ENCODE results near the gene TMEM238.
"Not testable (repeated sequence)": the region's sequence is repeated elsewhere in the genome, so short reads cannot be mapped to it uniquely, and the experiment has no call there.

The TMEM238 gene

DNA sequence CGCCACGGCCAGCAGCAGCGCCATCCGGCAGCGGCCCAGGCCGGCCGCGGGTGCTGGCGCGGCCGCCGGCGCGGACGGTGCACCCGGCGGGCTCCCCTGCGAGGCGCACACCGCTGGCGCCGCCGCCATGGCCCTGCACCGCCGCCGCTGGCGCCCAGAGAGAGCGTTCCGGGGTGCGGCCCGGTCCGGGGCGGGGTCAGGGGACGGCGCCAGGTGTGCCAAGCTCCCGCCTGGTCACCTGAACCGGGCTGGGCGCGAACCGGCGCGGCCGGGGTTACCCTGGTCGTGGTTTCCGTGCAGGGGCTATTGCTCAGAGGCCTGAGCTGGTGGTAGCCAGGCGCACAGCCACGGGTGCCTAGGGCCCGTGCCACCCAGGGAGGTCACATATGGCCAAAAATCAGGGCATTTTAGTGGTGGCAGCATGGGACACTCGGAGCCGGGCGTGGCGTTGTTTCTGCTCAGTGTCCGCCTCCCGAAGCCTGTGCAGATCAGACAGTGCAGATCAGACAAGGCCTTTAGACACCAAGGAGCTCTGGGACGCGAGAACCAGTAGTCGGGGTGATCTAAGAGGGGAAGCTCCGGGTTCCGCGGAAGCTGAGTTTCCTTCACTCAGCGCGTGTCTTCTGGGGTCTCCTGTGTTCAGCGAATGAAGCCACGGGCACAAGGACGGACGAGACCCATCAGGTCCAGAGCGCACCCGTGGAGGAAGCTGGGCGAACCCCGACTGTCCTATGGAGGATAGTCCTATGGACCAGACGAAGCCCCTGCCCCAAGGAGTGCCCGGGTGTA, at the start of gene TMEM238:
Gene TMEM238, minus strand, starts transcription at position 162 of the 789 bp plus-strand sequence. Its CDS starts 33 bp downstream, at position 129.
- no peak for DNase-seq (ENCODE audit: low read depth)

GRCh38 chr19:55433292-55433691, 49.2 kb upstream of the TMEM238 start:
- DNase-seq (ENCODE audit: low read depth): no peak

- DNase-seq (ENCODE audit: low read depth): no peak
Measured at GRCh38 chr19:55432241-55432959, 48.3 kb upstream of the TMEM238 start.

GRCh38 chr19:55431183-55431582, 47.1 kb upstream of the TMEM238 start:
- DNase-seq (ENCODE audit: low read depth): no peak

GRCh38 chr19:55426042-55426441, 42.0 kb upstream of the TMEM238 start:
- DNase-seq (ENCODE audit: low read depth): no peak

DNA sequence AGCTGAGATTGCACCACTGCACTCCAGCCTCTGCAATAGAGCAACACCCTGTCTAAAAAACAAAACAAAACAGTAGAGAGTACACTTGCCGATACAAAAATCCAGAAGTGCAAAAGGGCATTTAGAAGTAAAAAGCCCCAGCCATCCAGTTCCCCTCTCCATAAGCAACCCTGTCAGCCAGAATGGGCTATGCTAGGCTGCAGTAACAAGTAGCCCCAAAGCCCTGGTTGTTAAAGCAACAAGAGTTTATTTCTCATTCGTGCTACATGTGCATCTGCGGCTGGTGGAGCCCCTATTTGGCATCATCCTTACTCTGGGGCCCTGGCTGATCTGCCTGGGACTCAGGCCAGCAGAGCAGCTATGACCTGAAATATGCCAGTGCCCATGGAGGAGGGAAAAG, 40.4 kb upstream of the TMEM238 start:
- DNase-seq (ENCODE audit: low read depth): no peak

DNA sequence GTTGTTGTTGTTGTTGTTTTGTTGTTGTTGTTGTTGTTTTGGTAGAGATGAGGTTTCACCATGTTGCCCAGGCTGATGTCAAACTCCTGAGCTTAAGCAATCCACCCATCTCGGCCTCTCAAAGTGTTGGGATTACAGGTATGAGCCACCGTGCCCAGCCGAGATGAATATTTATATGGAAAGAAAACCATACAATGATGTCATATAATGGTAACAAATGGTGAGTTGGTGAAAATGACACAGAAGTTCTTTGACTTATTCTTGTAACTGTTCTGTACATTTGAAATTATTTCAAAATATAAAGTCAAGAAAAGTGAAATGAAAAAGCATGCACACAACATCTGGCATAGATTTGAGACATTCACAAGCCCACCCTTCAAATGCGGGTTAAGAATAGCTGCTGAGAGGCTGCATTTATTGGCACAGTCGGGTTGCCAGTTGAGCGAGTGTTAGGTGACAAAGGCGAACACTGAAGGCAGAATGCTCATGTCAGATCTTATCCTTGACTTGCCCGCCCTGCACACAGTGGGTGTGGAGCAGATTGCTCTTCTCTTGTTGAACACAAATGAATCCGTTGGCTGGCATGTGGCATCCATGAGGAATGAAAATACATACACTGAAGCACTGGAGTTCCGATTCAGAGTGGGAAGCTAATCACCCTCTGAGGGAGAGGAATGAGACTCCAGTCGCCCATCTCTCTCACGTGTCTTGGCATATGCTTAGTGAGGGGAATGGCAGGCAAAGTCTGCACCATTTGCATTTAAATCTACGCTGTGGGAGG, 39.3 kb upstream of the TMEM238 start:
- DNase-seq (ENCODE audit: low read depth): no peak

DNA sequence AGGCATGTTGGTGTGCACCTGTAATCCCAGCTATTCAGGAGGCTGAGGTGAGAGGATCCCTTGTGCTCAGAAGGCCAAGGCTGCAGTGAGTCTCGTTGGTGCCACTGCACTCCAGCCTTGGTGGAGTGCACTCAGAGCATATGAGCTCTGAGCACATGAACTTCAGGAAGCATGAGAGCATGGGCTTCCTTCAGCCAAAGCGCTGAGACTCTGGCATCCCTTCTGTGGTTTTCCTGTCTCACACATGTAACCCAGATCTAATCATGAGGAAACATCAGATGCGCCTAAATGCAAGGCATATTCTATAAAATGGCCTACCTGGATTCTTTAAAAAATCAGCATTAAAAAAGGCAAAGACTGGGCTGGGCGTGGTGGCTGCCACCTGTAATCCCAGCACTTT, 37.2 kb upstream of the TMEM238 start:
- not testable (repeated sequence) for DNase-seq (ENCODE audit: low read depth)

DNA sequence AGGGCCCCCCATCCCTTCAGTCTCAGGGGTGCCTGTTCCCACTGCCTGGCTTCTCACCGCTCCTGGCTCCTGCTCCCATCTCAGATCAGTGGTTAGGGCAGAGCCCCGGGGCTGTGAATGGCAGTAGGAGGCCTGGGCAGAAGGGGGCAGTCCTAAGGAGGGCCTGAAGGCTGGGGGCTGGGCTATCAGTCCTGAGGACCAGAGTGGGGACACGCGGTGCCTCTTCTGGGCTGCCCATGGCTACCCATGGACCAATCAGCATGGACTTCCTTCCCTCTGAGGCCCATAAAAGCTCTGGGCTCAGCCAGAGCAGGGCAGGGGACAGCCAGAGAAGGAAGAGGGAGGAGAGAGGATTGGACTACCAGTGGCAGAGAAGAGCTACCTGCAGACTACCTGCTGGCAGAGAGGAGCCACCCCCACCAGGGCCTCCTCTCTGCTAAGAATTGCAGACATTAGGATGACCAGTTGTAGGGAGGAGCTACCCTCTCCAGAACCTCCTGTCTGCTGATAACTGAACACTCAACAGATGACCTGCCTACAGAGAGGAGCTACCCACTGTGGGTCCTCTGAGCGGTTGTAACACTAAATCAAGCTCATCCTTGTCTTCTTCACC, 35.6 kb upstream of the TMEM238 start:
- no peak for DNase-seq (ENCODE audit: low read depth)

DNA sequence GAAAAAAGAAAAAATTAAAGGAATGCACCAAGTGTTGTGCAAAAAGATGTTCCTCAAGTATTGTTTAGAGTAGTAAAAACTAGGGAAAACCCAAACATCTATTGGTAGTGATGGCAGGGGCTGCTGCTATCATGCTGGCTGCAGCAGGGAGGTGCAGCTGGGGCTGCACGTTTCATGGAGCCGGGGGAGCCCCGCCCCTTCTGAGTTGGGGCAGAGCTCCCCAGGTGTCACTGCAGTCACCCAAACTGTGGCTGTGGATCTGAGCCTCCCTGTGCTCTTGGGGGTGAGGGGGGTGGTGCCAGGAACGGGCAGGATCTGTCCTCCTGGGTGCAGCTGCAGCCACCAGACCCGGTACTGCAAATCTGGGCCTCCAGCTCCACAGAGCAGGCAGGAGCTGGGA, 35.0 kb upstream of the TMEM238 start:
- no peak for DNase-seq (ENCODE audit: low read depth)

DNA sequence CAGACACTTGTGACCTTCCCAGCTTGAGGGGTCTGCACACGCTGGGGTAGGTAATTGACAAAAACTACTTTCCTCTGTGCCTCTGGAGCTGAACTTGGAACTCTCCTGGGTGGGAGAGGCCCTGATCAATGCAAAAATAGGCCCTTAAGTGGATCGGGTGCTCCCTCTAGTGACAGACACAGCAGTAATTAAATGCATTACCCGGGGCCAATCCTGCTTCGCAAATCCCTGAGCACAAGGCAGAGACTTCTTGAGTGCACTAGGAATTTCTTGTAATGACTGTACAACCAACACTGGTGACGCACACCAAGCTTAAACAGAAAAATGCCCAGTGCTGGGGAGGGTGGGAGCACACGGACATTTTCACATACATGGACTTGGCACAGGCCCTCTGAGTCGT, 34.1 kb upstream of the TMEM238 start:
- peak; percentile 24 for DNase-seq (ENCODE audit: low read depth)

GRCh38 chr19:55410168-55410567, 26.1 kb upstream of the TMEM238 start:
- DNase-seq (ENCODE audit: low read depth): no peak

GRCh38 chr19:55409179-55409578, 25.1 kb upstream of the TMEM238 start:
- not testable (repeated sequence) for DNase-seq (ENCODE audit: low read depth)

GRCh38 chr19:55408533-55408872, 24.4 kb upstream of the TMEM238 start:
- DNase-seq (ENCODE audit: low read depth): no peak

DNA sequence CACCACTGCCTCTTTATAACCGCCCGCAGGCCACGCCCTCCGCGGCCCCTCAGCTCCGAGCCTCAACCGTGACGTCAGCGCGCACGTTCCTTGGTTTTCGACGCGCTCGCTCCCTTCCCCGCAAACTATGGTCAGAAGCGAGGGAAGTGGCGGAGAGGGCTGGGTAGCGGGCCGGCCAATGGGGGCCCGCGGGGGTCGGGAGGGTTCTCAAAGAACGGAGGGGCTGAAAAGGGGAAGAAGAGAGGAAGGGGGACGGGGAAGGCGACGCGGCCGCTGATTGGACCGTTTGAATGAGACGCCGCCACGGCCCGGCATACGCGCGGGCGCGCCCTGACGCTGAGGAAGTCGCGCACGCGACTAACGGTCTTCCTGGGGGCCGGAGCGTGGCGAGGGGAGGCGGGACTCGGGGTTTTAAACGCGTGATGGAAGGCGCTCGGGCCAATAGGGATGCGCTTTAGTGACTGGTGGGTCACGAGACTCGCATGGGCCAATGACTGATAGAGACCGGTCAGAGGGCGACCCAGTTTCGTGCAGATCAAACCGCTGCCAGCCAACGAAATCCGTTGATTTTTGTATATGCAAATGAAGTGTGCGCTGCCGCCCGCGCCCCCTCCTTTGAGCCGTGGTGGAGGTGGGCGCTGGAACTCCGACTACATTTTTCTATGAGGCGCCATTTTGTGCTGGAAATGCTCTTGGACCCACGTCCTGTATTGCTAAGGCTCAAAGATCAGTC, 23.9 kb upstream of the TMEM238 start:
- peak; percentile 94 for DNase-seq (ENCODE audit: low read depth)

- DNase-seq (ENCODE audit: low read depth): not testable (repeated sequence)
Measured at GRCh38 chr19:55407550-55407799, 23.4 kb upstream of the TMEM238 start, which contains the start of gene UBE2S. UBE2S (minus strand) TSS chr19:55407788; CDS start chr19:55407589, 199 bp downstream.

GRCh38 chr19:55406826-55407549, 22.9 kb upstream of the TMEM238 start:
- DNase-seq (ENCODE audit: low read depth): no peak

DNA sequence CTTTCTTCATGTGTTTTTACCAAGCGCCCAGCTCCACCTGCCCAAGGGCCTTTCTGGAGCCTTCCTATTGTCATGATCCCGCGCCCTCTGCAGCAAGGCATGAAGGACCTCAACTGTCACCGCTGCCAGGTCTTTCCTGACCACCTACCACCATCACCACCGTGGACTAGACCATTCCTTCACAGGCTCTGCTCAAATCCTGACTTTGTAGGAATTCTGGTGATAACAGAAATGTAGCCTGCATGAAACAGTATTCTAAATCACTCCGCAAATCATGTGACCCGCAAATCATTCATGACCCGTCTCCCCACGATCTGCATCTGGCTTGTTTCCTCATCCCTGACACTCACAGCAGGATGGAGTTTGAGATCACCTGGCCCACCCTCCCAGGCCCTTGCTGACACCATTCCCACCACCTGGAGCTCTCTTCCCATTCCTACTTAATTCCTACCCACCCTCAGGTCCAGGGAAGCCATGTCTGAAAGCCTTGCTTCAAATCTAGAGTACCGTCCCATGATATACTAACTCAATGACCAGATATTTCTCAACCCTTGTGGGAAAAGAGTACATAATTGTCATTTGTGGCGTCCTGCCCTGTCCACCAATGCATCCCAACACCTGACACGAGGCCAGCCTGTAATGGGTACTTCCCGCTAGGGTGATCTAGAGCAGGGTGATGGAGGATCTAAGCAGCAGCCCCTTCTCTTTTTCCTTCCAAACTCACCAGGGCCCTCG, 22.2 kb upstream of the TMEM238 start:
- no peak for DNase-seq (ENCODE audit: low read depth)

DNA sequence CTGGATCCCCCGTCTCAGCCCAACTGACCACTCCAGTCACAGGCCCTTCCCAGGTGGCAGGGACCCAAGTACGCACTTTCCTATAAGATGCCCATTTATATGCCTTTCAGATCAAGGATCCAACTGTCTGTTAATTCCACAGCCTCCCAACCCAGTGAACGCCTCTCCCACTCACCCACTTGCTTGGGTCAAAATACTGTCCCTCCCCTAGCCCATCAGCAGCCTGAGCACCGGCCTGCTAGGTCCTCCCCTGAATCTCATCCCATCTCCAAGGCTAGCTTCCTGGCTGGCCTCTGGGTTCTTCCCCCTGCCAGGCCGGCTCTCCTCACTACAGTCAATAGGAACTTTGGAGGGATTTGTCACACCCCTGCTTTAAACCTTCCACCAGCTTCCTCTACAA, 21.5 kb upstream of the TMEM238 start:
- no peak for DNase-seq (ENCODE audit: low read depth)

GRCh38 chr19:55402509-55402908, 18.4 kb upstream of the TMEM238 start:
- no peak for DNase-seq (ENCODE audit: low read depth)

Data from stimulated activated CD8-positive, alpha-beta memory T cell treated with anti-CD3 and anti-CD28 coated beads, Interleukin-12 subunit alpha, Interleukin-12 subunit beta, amount 100 ng/mL, for 1 hour (primary cell).